ENCODE results near the gene FXYD5.

The FXYD5 gene, protein sequence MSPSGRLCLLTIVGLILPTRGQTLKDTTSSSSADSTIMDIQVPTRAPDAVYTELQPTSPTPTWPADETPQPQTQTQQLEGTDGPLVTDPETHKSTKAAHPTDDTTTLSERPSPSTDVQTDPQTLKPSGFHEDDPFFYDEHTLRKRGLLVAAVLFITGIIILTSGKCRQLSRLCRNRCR

DNA sequence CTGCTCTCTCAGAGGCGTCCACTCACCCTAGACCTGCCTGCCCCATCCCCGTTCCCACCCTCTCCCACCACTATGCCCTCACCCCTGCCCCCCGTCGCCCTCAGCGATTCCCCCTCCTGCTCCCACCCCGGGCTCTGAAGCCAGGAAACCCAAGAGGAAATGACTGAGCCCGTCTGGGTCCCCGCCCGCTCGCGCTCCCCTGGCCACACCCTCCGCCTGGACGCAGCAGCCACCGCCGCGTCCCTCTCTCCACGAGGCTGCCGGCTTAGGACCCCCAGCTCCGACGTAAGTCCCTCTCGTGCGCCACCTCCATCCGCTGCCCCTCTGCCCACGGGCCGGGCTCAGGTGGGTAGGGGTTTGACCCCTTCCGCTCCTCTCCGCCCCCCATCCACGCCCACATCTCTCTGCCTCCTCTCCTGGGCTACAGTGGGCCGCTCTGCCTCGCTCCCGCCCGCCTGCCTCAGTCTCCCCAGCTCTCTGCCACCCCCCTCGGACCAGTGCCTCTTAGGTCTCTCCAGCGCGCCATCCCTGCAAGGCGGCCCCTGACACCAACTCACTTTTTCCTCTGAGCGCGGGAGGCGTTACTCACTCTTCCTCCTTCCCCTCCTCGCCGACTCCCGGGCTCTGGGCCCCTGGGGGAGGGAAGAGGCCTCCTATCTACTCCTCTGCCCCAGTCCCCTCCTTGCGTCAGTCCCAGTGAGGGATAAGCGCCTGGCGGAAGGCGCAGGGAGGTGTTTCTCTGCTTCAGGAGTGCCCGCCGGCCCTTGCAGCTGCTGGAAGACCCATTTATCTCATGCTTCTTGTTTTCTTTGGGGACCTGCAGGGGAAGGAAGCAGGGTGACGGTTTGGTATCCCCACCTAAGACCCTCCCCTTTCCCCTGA lies at the start of gene FXYD5:
TSS of gene FXYD5 (plus strand) at position 211 of the 882 bp plus-strand sequence. CDS start 816 bp downstream, outside the sequence.
- ChIA-PET CTCF (interaction anchor here (2.0 kb wide), 1 partner anchor 13 kb away, joined by 7 read pairs; no protein-coding TSS in a partner anchor), POLR2A (interaction anchor here (1.1 to 2.1 kb wide), 3 partner anchors 13 to 109 kb away, joined by 3 to 7 read pairs (median 3); no protein-coding TSS in a partner anchor)
- peak; percentile 57 for DNase-seq (ENCODE audit: extremely low spot score)
- TF ChIP-seq HDGF (IDR thresholded peaks at IDR 0.05; ENCODE audit: borderline replicate concordance) (no peak), L3MBTL2 (conservative IDR thresholded peaks at IDR 0.05) (peak; percentile 78), FOXK2 (IDR thresholded peaks at IDR 0.05) (no peak), FOXM1 (IDR thresholded peaks at IDR 0.05; ENCODE audit: borderline replicate concordance) (no peak), CTBP1 (IDR thresholded peaks at IDR 0.05; ENCODE audit: borderline replicate concordance) (no peak)
- TF ChIP-seq, protein P1, sequence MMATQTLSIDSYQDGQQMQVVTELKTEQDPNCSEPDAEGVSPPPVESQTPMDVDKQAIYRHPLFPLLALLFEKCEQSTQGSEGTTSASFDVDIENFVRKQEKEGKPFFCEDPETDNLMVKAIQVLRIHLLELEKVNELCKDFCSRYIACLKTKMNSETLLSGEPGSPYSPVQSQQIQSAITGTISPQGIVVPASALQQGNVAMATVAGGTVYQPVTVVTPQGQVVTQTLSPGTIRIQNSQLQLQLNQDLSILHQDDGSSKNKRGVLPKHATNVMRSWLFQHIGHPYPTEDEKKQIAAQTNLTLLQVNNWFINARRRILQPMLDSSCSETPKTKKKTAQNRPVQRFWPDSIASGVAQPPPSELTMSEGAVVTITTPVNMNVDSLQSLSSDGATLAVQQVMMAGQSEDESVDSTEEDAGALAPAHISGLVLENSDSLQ (IDR thresholded peaks at IDR 0.05): no peak

DNA sequence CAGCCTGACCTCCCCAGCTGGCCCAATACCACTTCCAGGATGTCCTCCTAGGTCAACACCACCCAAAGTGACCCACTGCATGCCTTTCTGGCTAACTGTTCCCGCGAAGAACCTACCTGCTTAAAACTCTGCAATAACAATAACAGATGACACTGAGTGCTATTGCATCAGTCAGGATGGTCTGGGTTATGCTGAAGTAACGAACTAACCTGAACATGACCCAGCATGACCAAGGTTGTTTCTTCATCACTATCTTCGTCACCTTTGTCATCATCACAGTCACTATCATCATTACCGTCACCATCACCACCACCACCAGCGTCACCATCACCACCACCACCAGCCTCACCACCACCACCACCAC lies 49.5 kb upstream of the FXYD5 start:
- TF ChIP-seq FOXM1 (IDR thresholded peaks at IDR 0.05; ENCODE audit: borderline replicate concordance): no peak
- no peak for TF ChIP-seq CTBP1 (IDR thresholded peaks at IDR 0.05; ENCODE audit: borderline replicate concordance)
- TF ChIP-seq ELF4 (IDR thresholded peaks at IDR 0.05): no peak
- TF ChIP-seq ARNT (IDR thresholded peaks at IDR 0.05): no peak
- TF ChIP-seq BHLHE40 (IDR thresholded peaks at IDR 0.05; ENCODE audit: borderline replicate concordance): no peak
- no peak for TF ChIP-seq FOXK2 (IDR thresholded peaks at IDR 0.05)
- no peak for TF ChIP-seq L3MBTL2 (conservative IDR thresholded peaks at IDR 0.05)
- TF ChIP-seq SP1 (IDR thresholded peaks at IDR 0.05): no peak
- TF ChIP-seq NFRKB (IDR thresholded peaks at IDR 0.05): no peak
- TF ChIP-seq SUZ12 (IDR thresholded peaks at IDR 0.05): no peak
- no peak for TF ChIP-seq FOXA1 (IDR thresholded peaks at IDR 0.05)
- no peak for TF ChIP-seq TARDBP (IDR thresholded peaks at IDR 0.05)
- TF ChIP-seq, protein P1 (IDR thresholded peaks at IDR 0.05): no peak
- no peak for TF ChIP-seq ZNF384 (IDR thresholded peaks at IDR 0.05)
- TF ChIP-seq LEF1 (IDR thresholded peaks at IDR 0.05; ENCODE audit: borderline replicate concordance): no peak
- ChIA-PET POLR2A (no interaction called here), CTCF (no interaction called here)
- DNase-seq (ENCODE audit: extremely low spot score): no peak

DNA sequence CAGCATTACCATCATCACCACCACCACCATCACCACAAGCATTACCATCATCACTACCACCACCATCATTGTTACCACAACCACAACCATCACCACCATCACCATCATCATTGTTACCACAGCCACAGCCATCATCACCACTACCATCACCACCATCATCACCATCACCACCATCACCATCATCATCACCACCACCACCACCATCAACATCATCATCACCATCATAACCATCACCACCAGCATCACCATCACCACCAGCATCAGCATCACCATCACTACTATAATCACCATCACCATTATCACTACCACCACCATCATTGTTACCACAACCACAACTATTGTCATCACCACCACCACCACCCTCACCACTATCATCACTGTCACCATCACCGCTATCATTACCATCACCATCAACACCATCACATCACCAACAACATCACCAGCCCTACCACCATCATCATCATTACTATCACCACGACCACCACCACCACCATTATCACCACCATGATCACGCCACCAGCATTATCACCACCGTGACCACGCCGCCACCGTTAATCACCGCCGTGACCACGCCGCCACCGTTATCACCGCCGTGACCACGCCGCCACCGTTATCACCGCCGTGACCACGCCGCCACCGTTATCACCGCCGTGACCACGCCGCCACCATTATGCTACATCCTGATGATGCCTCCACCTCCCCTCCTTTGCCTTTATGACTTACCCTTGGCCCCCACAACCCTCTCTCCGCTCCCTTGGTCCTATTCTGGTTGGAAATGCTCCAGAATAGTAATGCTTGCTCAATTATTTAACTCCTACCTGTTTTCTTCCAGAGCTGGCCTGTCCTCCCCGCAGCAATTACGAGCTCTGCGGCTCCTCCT lies 48.9 kb upstream of the FXYD5 start:
- no peak for DNase-seq (ENCODE audit: extremely low spot score)
- CTCF ChIA-PET: no interaction called here
- POLR2A ChIA-PET: no interaction called here

GRCh38 chr19:35106291-35106583 lies 48.3 kb upstream of the FXYD5 start:
- POLR2A ChIA-PET: no interaction called here
- CTCF ChIA-PET: no interaction called here
- no peak for DNase-seq (ENCODE audit: extremely low spot score)
- no peak for TF ChIP-seq FOXM1 (IDR thresholded peaks at IDR 0.05; ENCODE audit: borderline replicate concordance)

More for the DNA sequence above, 48.9 kb upstream of the FXYD5 start:
- TF ChIP-seq HDGF (IDR thresholded peaks at IDR 0.05; ENCODE audit: borderline replicate concordance) (no peak), ZNF384 (IDR thresholded peaks at IDR 0.05) (no peak), CTBP1 (IDR thresholded peaks at IDR 0.05; ENCODE audit: borderline replicate concordance) (no peak), L3MBTL2 (conservative IDR thresholded peaks at IDR 0.05) (no peak), LEF1 (IDR thresholded peaks at IDR 0.05; ENCODE audit: borderline replicate concordance) (no peak), TARDBP (IDR thresholded peaks at IDR 0.05) (no peak), ELF4 (IDR thresholded peaks at IDR 0.05) (no peak), NFRKB (IDR thresholded peaks at IDR 0.05) (no peak), FOXK2 (IDR thresholded peaks at IDR 0.05) (no peak)

DNA sequence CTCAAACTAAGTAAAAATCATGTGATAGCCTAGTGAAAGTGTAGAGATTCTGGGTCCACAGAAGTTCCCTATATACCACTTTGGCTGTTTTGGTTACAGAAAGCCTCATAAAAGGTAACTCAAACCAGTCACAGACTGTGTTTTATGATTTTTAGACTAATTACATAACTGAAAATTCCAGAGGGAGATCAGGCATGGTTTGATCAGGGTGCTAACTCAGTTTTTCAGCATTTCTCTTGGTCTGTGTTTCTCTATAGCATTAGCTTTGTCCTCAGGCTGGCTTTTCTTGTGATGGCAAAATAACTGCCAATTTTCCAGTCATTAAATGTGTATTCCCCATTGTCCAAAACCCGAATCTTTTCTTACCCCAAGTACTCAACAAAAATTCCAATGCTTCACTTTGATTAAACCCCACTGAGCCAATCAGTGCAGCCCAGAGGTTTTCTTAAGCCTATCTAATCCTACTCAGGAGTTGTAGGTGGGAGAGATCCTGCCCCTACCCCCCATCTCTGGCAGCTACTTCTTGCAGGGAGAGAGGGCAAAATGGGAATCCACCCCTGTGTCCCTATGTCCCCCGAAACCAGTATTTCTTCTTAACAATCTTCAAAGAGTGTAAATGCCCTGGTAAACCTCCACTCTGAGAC lies 47.5 kb upstream of the FXYD5 start:
- ChIA-PET POLR2A (no interaction called here), CTCF (no interaction called here)
- no peak for TF ChIP-seq HDGF (IDR thresholded peaks at IDR 0.05; ENCODE audit: borderline replicate concordance)
- no peak for TF ChIP-seq ELF4 (IDR thresholded peaks at IDR 0.05)
- no peak for TF ChIP-seq CTBP1 (IDR thresholded peaks at IDR 0.05; ENCODE audit: borderline replicate concordance)
- no peak for TF ChIP-seq SUZ12 (IDR thresholded peaks at IDR 0.05)
- TF ChIP-seq NFRKB (IDR thresholded peaks at IDR 0.05): no peak
- no peak for TF ChIP-seq FOXK2 (IDR thresholded peaks at IDR 0.05)
- no peak for TF ChIP-seq LEF1 (IDR thresholded peaks at IDR 0.05; ENCODE audit: borderline replicate concordance)
- TF ChIP-seq, protein P1 (IDR thresholded peaks at IDR 0.05): no peak
- TF ChIP-seq TARDBP (IDR thresholded peaks at IDR 0.05): no peak
- no peak for DNase-seq (ENCODE audit: extremely low spot score)

Data from HEK293T (cell line).